ENCODE results near the gene ADAMTSL1. TPM values are rescaled to one million over a fixed set of nuclear protein-coding genes. Genes with fewer than 3 reads are reported as not detected.

The ADAMTSL1 gene
- total RNA-seq, 1 donor from 2014 or later: 12.3 TPM

DNA sequence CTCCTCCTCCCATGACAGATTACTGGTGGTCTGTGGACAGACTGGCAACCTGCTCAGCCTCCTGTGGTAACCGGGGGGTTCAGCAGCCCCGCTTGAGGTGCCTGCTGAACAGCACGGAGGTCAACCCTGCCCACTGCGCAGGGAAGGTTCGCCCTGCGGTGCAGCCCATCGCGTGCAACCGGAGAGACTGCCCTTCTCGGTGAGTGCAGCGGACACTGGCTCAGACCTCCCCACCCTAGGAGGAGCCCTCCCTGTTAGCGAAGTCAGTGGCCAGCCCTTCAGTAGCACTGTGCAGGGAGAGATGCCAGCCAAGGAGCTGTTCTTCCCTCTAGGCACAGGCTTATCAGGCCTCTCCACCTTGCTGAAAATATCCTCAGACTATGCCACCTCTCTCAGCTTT lies 415.6 kb downstream of the ADAMTSL1 start:
- Histone ChIP-seq H3K27me3 (no peaks in the 10 kb centered on the region), H3K4me3 (no peak overlapping the region), H3K36me3 (peaks cover 9 to 29% of the 10 kb centered on the region in 2 donors), H3K27ac (no peak overlapping the region), H3K4me1 (no peaks in the 10 kb centered on the region), H3K9me3 (peaks cover 0 to under 1% of the 10 kb centered on the region in 2 donors)
- no peak for DNase-seq (ENCODE audit: low spot score in 2 of 2)
- intact Hi-C loops (cut with DNase I): no loop called here
- no peak for TF ChIP-seq CTCF (IDR thresholded peaks at IDR 0.05)

- Histone ChIP-seq H3K9me3 (peaks cover 0 to 8% of the 10 kb centered on the region in 2 donors), H3K4me1 (no peaks in the 10 kb centered on the region), H3K4me3 (no peak overlapping the region), H3K27ac (no peak overlapping the region), H3K27me3 (no peaks in the 10 kb centered on the region), H3K36me3 (peaks cover 9 to 33% of the 10 kb centered on the region in 2 donors)
- DNase-seq (ENCODE audit: low spot score in 2 of 2): no peak
- intact Hi-C loops (cut with DNase I): no loop called here
- TF ChIP-seq CTCF (IDR thresholded peaks at IDR 0.05): no peak
These were observed 416.4 kb downstream of the ADAMTSL1 start for GRCh38 chr9:18890372-18890771.

- Histone ChIP-seq H3K36me3 (peaks cover 16 to 39% of the 10 kb centered on the region in 2 donors), H3K9me3 (peaks cover 0 to 21% of the 10 kb centered on the region in 2 donors)
- intact Hi-C loops (cut with DNase I): no loop called here
These were observed 418.2 kb downstream of the ADAMTSL1 start for GRCh38 chr9:18891946-18892670.

DNA sequence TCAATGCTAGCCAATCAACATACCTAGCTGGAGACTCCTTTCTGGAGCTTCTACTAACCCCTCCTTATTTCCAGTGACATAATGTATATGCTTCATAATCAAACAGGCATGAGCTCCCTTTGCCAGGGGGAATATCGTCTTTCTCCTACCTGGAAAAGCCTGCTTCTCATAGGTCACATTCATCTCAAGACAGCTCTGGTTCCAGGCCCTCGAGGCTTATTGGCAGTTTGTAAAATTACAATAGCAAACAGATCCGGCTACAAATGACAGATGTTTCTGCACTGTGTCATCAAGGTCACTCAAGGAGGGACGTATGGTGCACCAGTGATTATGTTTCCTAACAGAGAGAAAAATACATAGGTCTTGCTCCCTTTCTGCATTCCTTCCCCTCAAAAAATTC lies 419.1 kb downstream of the ADAMTSL1 start:
- Histone ChIP-seq H3K9me3 (peaks cover 0 to 21% of the 10 kb centered on the region in 2 donors), H3K4me3 (no peak overlapping the region), H3K27ac (no peak overlapping the region), H3K4me1 (no peaks in the 10 kb centered on the region), H3K36me3 (peaks cover 17 to 39% of the 10 kb centered on the region in 2 donors), H3K27me3 (no peaks in the 10 kb centered on the region)
- no peak for TF ChIP-seq CTCF (IDR thresholded peaks at IDR 0.05)
- intact Hi-C loops (cut with DNase I): no loop called here
- no peak for DNase-seq (ENCODE audit: low spot score in 2 of 2)

More at GRCh38 chr9:18891946-18892670, 418.2 kb downstream of the ADAMTSL1 start:
- DNase-seq (ENCODE audit: low spot score in 2 of 2): no peak
- Histone ChIP-seq H3K4me3 (no peak overlapping the region), H3K27ac (no peak overlapping the region), H3K27me3 (no peaks in the 10 kb centered on the region), H3K4me1 (no peaks in the 10 kb centered on the region)
- no peak for TF ChIP-seq CTCF (IDR thresholded peaks at IDR 0.05)

DNA sequence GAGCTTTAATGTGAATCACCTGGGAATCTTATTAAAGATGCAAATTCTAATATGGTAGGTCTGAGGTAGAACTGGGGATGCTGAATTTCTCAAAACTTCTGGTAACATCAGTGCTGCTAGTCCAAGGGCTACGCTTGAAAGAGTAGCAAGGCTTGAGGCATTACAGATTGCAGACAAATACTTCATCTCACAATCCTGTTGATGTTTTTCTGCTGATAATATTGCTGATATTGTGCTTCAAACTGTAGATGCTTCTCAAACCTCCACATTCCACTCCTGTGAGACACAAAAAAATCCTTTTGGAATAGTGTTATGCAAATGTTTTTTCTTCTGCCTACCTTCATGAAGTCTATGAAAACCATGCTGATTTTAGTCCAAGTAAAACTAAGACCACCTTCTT lies 419.5 kb downstream of the ADAMTSL1 start:
- no peaks in the 10 kb centered on the region for H3K27me3 ChIP-seq
- intact Hi-C loops (cut with DNase I): no loop called here
- no peaks in the 10 kb centered on the region for H3K4me1 ChIP-seq
- peaks cover 17 to 39% of the 10 kb centered on the region in 2 donors for H3K36me3 ChIP-seq
- TF ChIP-seq CTCF (IDR thresholded peaks at IDR 0.05): no peak
- no peak overlapping the region for H3K4me3 ChIP-seq
- DNase-seq (ENCODE audit: low spot score in 2 of 2): no peak
- H3K9me3 ChIP-seq: peaks cover 0 to 21% of the 10 kb centered on the region in 2 donors
- no peak overlapping the region for H3K27ac ChIP-seq
